ENCODE data around the gene QRFP. TPM values are rescaled to one million over a fixed set of nuclear protein-coding genes. Genes with fewer than 3 reads are reported as not detected.

Gene QRFP
- total RNA-seq, 1 donor from 2014 or later = not detected

DNA sequence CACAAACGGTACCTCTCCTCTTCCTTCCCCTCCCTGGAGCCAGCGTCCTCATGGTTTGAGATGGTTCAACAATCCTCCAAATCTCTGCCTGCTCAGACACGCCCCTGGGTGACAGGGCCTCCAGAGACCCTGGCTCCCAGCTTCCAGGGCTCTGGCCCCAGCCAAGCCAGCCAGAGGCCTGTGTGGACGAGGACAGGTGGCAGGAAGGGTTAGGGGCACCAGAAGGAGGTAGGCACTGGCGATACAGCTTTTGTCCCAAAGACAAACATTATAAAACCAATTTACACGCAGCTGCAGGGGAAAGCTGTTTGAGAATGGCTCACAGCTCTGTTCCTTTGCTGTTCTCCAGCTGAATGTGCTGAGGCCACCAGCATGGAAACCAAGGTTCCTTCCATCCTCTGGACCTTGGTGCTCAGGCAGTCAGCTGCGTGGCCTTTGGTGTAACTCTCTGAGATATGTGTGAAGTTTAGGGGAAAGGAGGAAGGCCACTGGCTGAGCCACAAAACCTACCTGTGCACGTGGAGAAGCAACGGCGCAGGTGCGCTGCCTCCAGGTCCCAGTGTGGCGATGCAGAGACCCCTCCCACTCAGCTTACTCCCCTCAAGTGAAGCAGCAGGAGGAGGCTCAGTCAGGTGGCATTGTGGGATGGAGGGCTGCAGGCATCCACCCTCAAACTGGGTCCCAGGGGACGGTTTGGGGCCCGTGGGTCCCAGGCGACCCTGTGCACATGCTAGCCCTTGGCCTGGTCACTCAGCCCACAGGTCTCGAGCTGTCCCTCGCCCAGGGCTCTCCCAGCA lies 4.3 kb upstream of the QRFP start:
- intact Hi-C loops (cut with micrococcal nuclease) = no loop called here
- no peak for TF ChIP-seq CTCF (IDR thresholded peaks at IDR 0.05; ENCODE audit: borderline replicate concordance)
- no peak overlapping the region for H3K27ac ChIP-seq (replicated peaks)
- H3K27me3 ChIP-seq (ENCODE audit: low read depth) = peaks cover 61% of the 10 kb centered on the region
- H3K36me3 ChIP-seq = no peaks in the 10 kb centered on the region
- H3K4me1 ChIP-seq = peaks cover 12% of the 10 kb centered on the region
- no peak overlapping the region for H3K4me3 ChIP-seq
- no peaks in the 10 kb centered on the region for H3K9me3 ChIP-seq (replicated peaks)
- DNase-seq = no peak

- Histone ChIP-seq H3K9me3 (replicated peaks) (no peaks in the 10 kb centered on the region), H3K36me3 (no peaks in the 10 kb centered on the region), H3K27ac (replicated peaks) (no peak overlapping the region), H3K4me1 (peaks cover 29% of the 10 kb centered on the region), H3K4me3 (no peak overlapping the region), H3K27me3 (ENCODE audit: low read depth) (peaks cover 53% of the 10 kb centered on the region)
- TF ChIP-seq CTCF (IDR thresholded peaks at IDR 0.05; ENCODE audit: borderline replicate concordance) = no peak
- intact Hi-C loops (cut with micrococcal nuclease) = no loop called here
- DNase-seq = no peak
Measured at GRCh38 chr9:130899051-130899748, 2.6 kb upstream of the QRFP start.

DNA sequence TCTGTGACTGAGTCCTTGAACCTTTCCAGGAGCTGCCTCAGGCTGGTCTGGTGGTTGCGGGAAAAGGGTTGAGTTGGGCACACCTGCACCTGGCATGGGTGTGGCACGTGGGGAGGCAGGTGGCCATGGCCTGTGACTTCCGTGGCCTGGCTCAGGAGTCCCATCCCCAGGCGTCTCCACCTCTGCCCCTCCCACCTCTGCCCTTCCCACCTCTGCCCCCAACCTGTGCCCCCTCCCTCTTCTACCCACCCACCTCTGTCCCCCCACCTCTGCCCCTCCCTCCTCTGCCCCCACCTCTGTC lies 1.9 kb upstream of the QRFP start:
- intact Hi-C loops (cut with micrococcal nuclease) = no loop called here
- Histone ChIP-seq H3K4me1 (peaks cover 36% of the 10 kb centered on the region), H3K4me3 (no peak overlapping the region), H3K27me3 (ENCODE audit: low read depth) (peaks cover 46% of the 10 kb centered on the region), H3K9me3 (replicated peaks) (no peaks in the 10 kb centered on the region), H3K27ac (replicated peaks) (no peak overlapping the region), H3K36me3 (no peaks in the 10 kb centered on the region)
- TF ChIP-seq CTCF (IDR thresholded peaks at IDR 0.05; ENCODE audit: borderline replicate concordance) = no peak
- DNase-seq = no peak

GRCh38 chr9:130897848-130898551 lies 1.4 kb upstream of the QRFP start:
- DNase-seq = no peak
- peaks cover 40% of the 10 kb centered on the region for H3K4me1 ChIP-seq
- no peak overlapping the region for H3K27ac ChIP-seq (replicated peaks)
- H3K4me3 ChIP-seq = no peak overlapping the region
- peaks cover 41% of the 10 kb centered on the region for H3K27me3 ChIP-seq (ENCODE audit: low read depth)
- H3K9me3 ChIP-seq (replicated peaks) = no peaks in the 10 kb centered on the region
- H3K36me3 ChIP-seq = no peaks in the 10 kb centered on the region
- intact Hi-C loops (cut with micrococcal nuclease) = no loop called here
- TF ChIP-seq CTCF (IDR thresholded peaks at IDR 0.05; ENCODE audit: borderline replicate concordance) = no peak

DNA sequence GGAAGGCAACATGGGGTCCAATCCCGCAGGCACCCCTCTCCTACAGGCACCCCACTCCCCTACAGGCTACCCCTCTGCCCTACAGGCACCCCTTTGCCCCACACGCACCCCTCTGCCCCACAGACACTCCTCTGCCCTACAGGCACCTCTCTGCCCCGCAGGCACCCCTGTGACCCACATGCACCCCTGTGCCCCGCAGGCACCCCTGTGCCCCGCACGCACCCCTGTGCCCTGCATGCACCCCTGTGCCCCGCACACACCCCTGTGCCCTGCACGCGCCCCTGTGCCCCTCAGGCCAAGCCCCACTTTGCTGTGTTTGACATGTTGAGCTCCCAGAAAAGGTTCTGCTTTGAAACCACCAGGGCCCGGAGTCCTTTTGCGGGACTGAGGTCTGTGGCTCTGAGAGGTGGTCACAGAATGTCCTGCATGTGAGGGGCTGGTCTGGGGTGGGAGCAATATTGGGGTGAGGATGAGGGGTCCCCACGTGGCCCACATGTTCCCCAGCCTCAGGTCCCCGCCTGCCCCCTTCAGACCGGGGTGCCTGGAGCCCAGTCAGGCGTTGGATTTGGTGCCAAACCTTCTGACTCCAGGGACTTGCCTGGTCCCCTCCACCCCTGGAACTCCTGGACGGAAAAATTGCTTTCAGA lies 616 bp upstream of the QRFP start:
- Histone ChIP-seq H3K4me1 (peaks cover 46% of the 10 kb centered on the region), H3K4me3 (no peak overlapping the region)
- TF ChIP-seq CTCF (IDR thresholded peaks at IDR 0.05; ENCODE audit: borderline replicate concordance) = no peak

More for the DNA sequence above, 616 bp upstream of the QRFP start:
- Histone ChIP-seq H3K9me3 (replicated peaks) (no peaks in the 10 kb centered on the region), H3K27me3 (ENCODE audit: low read depth) (peaks cover 33% of the 10 kb centered on the region), H3K36me3 (no peaks in the 10 kb centered on the region), H3K27ac (replicated peaks) (no peak overlapping the region)
- no peak for DNase-seq
- intact Hi-C loops (cut with micrococcal nuclease) = no loop called here
